Neural cell (in vitro differentiated cells): Measurements from ENCODE around the gene C10orf120. TPM values are rescaled to one million over a fixed set of nuclear protein-coding genes. Genes with fewer than 3 reads are reported as not detected.

Experiments
- H2AFZ ChIP-seq: fragments of 200-600, 300-800 bp; sonication (generic), shearing (Covaris generic); 2 replicates; pipeline ENCODE4 v1.6.0; 2014; ENCODE audit warnings: low read depth, mild to moderate bottlenecking, antibody characterized with exemption, low read length, moderate library complexity
- H3F3A ChIP-seq: fragments of 200-600 bp; shearing (Covaris generic); 2 replicates; pipeline ENCODE4 v1.6.1; 2016; ENCODE audit warnings: mild to moderate bottlenecking, moderate library complexity, mixed read lengths, antibody characterized with exemption, low read length; ENCODE audit not compliant: insufficient read depth, poor library complexity, severe bottlenecking
- H3K27ac ChIP-seq: fragments of 200-600, 300-800 bp; sonication (generic), shearing (Covaris generic); 2 replicates; pipeline ENCODE4 v1.5.1; 2014; ENCODE audit warnings: mild to moderate bottlenecking, low read length, moderate library complexity
- H3K27me3 ChIP-seq: fragments of 300-800, 200-600 bp; sonication (generic), shearing (Covaris generic); 2 replicates; pipeline ENCODE4 v1.6.0; 2014; ENCODE audit warnings: mild to moderate bottlenecking, low read depth, low read length, moderate library complexity; ENCODE audit not compliant: insufficient read depth
- H3K36me3 ChIP-seq: fragments of 300-800, 200-600 bp; sonication (generic), shearing (Covaris generic); 2 replicates; pipeline ENCODE4 v1.5.1; 2014; ENCODE audit warnings: mild to moderate bottlenecking, antibody characterized with exemption, low read length, moderate library complexity; ENCODE audit not compliant: insufficient read depth
- H3K4me2 ChIP-seq: fragments of 300-800, 200-600 bp; sonication (generic), shearing (Covaris generic); 2 replicates; pipeline ENCODE4 v1.6.0; 2014; ENCODE audit warnings: mild to moderate bottlenecking, low read length
- H3K4me3 ChIP-seq: fragments of 300-800, 200-600 bp; sonication (generic), shearing (Covaris generic); 2 replicates; pipeline ENCODE4 v1.5.1; 2014; ENCODE audit warnings: mild to moderate bottlenecking, low read length, moderate library complexity
- H3K79me2 ChIP-seq: fragments of 200-600 bp; shearing (Covaris generic); replicated peaks from 2 replicates; pipeline ENCODE4 v1.6.0; 2014; ENCODE audit warnings: mild to moderate bottlenecking, low read length, moderate library complexity; ENCODE audit not compliant: insufficient read depth
- H3K9ac ChIP-seq: fragments of 300-800, 200-600 bp; sonication (generic), shearing (Covaris generic); 2 replicates; pipeline ENCODE4 v1.6.1; 2016; ENCODE audit warnings: mild to moderate bottlenecking, low read length, mixed read lengths
- H3K9me2 ChIP-seq: fragments of 200-600 bp; shearing (Covaris generic); 2 replicates; pipeline ENCODE4 v1.6.1; 2016; ENCODE audit warnings: mild to moderate bottlenecking, low read length, mixed read lengths; ENCODE audit not compliant: insufficient read depth
- H3K9me3 ChIP-seq: fragments of 200-600, 300-800 bp; sonication (generic), shearing (Covaris generic); 2 replicates; pipeline ENCODE4 v1.6.1; 2016; ENCODE audit warnings: mild to moderate bottlenecking, mixed run types, low read length, moderate library complexity, mixed read lengths
- H4K20me1 ChIP-seq: fragments of 200-600 bp; shearing (Covaris generic); 2 replicates; pipeline ENCODE4 v1.6.1; 2016; ENCODE audit warnings: mild to moderate bottlenecking, mixed run types; ENCODE audit not compliant: insufficient read depth
- EP300 ChIP-seq: fragments of 450-650 bp; conservative IDR thresholded peaks from 2 replicates; pipeline ENCODE4 v1.6.1; 2014; ENCODE audit warnings: antibody characterized with exemption, mild to moderate bottlenecking, moderate library complexity; ENCODE audit not compliant: poor library complexity, severe bottlenecking
- EZH2 ChIP-seq: fragments of 200-600, 300-800 bp; shearing (Covaris generic), sonication (generic); IDR thresholded peaks from 2 replicates; pipeline ENCODE4 v1.6.1; 2014; ENCODE audit warnings: antibody characterized with exemption, low read length, borderline replicate concordance, mild to moderate bottlenecking; ENCODE audit not compliant: insufficient read depth, poor library complexity, severe bottlenecking
- MXI1 ChIP-seq: fragments of 450-650 bp; conservative IDR thresholded peaks from 2 replicates; pipeline ENCODE4 v1.6.1; 2014; ENCODE audit warnings: antibody characterized with exemption, mild to moderate bottlenecking; ENCODE audit not compliant: poor library complexity, severe bottlenecking
- POLR2AphosphoS5 ChIP-seq: IDR thresholded peaks from 2 replicates; pipeline ENCODE4 v1.6.1; 2012
- RAD21 ChIP-seq: fragments of 450-650 bp; conservative IDR thresholded peaks from 2 replicates; pipeline ENCODE4 v1.6.1; 2014; ENCODE audit warnings: antibody characterized with exemption, mild to moderate bottlenecking, moderate library complexity
- SMC3 ChIP-seq: fragments of 450-650 bp; conservative IDR thresholded peaks from 2 replicates; pipeline ENCODE4 v1.6.1; 2014; ENCODE audit warnings: antibody characterized with exemption, mild to moderate bottlenecking, moderate library complexity; ENCODE audit not compliant: poor library complexity
- TAF1 ChIP-seq: IDR thresholded peaks from 2 replicates; pipeline ENCODE4 v1.6.1; 2012; ENCODE audit warnings: low read depth
- polyA plus RNA-seq: library from polyadenylated mRNA; depleted of rRNA; stranded (reverse); fragments of >200 nt; gene quantifications from 2 replicates; pipeline ENCODE4 v1.2.3, GENCODE V29; 2014
- TF ChIP-seq, protein P1 (sequence below): fragments of 450-650 bp; IDR thresholded peaks from 2 replicates; pipeline ENCODE4 v1.5.1; 2014; ENCODE audit warnings: antibody characterized with exemption, mild to moderate bottlenecking, moderate library complexity; ENCODE audit not compliant: poor library complexity, severe bottlenecking
- TF ChIP-seq, protein P2 (sequence below): IDR thresholded peaks from 2 replicates; pipeline ENCODE4 v1.6.1; 2012; ENCODE audit warnings: borderline replicate concordance

The C10orf120 gene
- polyA plus RNA-seq, 1 donor from 2014 or later = not detected

DNA sequence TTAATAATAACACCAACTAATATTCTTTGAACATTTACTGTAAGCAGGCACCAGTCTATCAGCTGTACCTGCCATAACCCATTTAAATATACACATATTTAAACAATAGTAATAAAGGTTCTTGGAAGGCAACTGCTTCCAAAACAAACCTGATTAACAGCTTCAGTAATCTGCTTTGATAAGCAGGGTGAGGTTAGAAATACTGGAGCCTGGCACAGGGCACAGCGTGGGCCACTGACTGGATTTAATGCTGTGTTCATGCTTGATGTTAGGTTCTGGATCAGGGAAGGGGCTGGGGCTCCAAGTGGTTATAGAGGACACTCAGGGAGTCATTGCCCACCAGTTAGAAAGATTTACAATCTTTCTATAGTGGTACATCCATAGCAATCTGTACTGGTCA is 10.9 kb upstream of the C10orf120 start:
- no peak overlapping the region for H2AFZ ChIP-seq
- H3K9ac ChIP-seq = no peak overlapping the region
- no peaks in the 10 kb centered on the region for H3F3A ChIP-seq
- no peaks in the 10 kb centered on the region for H3K9me3 ChIP-seq
- no peaks in the 10 kb centered on the region for H3K9me2 ChIP-seq
- no peaks in the 10 kb centered on the region for H3K27me3 ChIP-seq
- H3K4me3 ChIP-seq = no peak overlapping the region
- no peak overlapping the region for H3K4me2 ChIP-seq
- no peak for TF ChIP-seq POLR2AphosphoS5
- no peak for TF ChIP-seq EP300
- TF ChIP-seq RAD21 = no peak
- TF ChIP-seq MXI1 = no peak
- TF ChIP-seq, protein P1, sequence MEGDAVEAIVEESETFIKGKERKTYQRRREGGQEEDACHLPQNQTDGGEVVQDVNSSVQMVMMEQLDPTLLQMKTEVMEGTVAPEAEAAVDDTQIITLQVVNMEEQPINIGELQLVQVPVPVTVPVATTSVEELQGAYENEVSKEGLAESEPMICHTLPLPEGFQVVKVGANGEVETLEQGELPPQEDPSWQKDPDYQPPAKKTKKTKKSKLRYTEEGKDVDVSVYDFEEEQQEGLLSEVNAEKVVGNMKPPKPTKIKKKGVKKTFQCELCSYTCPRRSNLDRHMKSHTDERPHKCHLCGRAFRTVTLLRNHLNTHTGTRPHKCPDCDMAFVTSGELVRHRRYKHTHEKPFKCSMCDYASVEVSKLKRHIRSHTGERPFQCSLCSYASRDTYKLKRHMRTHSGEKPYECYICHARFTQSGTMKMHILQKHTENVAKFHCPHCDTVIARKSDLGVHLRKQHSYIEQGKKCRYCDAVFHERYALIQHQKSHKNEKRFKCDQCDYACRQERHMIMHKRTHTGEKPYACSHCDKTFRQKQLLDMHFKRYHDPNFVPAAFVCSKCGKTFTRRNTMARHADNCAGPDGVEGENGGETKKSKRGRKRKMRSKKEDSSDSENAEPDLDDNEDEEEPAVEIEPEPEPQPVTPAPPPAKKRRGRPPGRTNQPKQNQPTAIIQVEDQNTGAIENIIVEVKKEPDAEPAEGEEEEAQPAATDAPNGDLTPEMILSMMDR = no peak
- TF ChIP-seq EZH2 = no peak
- TF ChIP-seq, protein P2, sequence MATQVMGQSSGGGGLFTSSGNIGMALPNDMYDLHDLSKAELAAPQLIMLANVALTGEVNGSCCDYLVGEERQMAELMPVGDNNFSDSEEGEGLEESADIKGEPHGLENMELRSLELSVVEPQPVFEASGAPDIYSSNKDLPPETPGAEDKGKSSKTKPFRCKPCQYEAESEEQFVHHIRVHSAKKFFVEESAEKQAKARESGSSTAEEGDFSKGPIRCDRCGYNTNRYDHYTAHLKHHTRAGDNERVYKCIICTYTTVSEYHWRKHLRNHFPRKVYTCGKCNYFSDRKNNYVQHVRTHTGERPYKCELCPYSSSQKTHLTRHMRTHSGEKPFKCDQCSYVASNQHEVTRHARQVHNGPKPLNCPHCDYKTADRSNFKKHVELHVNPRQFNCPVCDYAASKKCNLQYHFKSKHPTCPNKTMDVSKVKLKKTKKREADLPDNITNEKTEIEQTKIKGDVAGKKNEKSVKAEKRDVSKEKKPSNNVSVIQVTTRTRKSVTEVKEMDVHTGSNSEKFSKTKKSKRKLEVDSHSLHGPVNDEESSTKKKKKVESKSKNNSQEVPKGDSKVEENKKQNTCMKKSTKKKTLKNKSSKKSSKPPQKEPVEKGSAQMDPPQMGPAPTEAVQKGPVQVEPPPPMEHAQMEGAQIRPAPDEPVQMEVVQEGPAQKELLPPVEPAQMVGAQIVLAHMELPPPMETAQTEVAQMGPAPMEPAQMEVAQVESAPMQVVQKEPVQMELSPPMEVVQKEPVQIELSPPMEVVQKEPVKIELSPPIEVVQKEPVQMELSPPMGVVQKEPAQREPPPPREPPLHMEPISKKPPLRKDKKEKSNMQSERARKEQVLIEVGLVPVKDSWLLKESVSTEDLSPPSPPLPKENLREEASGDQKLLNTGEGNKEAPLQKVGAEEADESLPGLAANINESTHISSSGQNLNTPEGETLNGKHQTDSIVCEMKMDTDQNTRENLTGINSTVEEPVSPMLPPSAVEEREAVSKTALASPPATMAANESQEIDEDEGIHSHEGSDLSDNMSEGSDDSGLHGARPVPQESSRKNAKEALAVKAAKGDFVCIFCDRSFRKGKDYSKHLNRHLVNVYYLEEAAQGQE = no peak
- TF ChIP-seq SMC3 = no peak
- no peak for TF ChIP-seq TAF1
- H3K79me2 ChIP-seq = no peaks in the 10 kb centered on the region
- H3K27ac ChIP-seq = no peak overlapping the region
- no peaks in the 10 kb centered on the region for H3K36me3 ChIP-seq
- no peaks in the 10 kb centered on the region for H4K20me1 ChIP-seq

DNA sequence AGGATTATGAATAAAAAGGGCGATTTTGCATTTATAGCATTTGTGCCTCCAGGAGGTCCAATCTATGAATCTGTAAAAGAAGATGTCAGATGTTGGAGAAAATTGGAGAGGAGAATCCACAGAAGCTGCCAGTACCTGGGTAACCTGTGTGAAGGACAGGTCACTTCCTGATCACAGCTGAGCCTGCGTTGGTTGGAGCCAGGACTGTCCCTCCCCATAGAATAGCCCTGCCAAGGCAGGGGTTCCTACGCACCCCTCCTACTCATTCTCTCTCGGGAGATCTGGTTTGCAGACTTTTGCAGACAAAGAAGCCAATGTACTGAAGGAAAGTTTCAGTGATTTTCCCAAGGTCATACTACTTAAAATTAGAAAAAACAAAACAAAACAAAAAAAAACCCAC is 10.3 kb upstream of the C10orf120 start:
- no peaks in the 10 kb centered on the region for H3K79me2 ChIP-seq
- TF ChIP-seq MXI1 = no peak
- TF ChIP-seq, protein P2 = no peak
- TF ChIP-seq, protein P1 = no peak
- no peak for TF ChIP-seq POLR2AphosphoS5
- no peak for TF ChIP-seq EZH2
- TF ChIP-seq RAD21 = no peak
- no peaks in the 10 kb centered on the region for H4K20me1 ChIP-seq
- H3K4me2 ChIP-seq = no peak overlapping the region
- no peaks in the 10 kb centered on the region for H3F3A ChIP-seq
- H3K36me3 ChIP-seq = no peaks in the 10 kb centered on the region
- H3K9ac ChIP-seq = no peak overlapping the region
- H3K4me3 ChIP-seq = no peak overlapping the region
- no peaks in the 10 kb centered on the region for H3K27me3 ChIP-seq
- H3K9me2 ChIP-seq = no peaks in the 10 kb centered on the region
- H2AFZ ChIP-seq = no peak overlapping the region
- no peaks in the 10 kb centered on the region for H3K9me3 ChIP-seq
- no peak overlapping the region for H3K27ac ChIP-seq
